Measurements from ENCODE around the gene NOD1.
"Not testable (repeated sequence)": the region's sequence is repeated elsewhere in the genome, so short reads cannot be mapped to it uniquely, and the experiment has no call there.

NOD1 gene

DNA sequence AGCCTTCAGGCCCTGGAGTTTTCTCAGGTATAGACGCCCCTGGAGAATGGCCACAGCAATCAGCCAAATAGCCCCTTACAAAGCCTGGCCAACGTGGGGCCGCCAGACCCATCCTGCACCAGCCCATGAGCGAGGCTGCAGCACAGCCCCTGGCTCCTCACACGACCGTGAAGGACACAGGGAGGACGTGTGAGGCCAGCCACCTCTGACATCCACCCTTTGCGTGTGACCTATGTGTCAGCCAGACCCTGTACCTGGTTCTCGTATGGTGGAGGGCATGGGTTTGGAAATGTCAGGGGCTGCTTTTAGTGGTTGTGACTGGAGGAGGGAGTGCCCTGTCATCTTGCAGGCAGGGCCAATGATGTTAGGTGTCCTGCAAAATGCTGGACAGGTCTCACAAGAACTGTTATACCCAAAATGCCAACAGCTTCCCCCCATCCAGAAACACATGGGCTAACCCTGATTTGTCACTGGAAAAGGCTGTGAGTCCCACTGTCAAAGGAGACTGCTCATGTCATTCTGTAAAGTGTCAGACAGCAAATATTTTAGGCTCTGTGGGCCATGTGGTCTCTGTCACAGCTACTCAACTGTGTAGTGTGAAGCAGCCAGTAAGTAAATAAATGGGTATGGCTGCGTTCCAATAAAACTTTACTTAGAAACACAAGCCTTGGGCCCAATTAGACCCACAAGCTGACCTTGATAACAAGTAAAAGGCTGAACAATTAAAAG is 30.0 kb downstream of the NOD1 start:
- DNase-seq (ENCODE audit: low spot score), result no peak

DNA sequence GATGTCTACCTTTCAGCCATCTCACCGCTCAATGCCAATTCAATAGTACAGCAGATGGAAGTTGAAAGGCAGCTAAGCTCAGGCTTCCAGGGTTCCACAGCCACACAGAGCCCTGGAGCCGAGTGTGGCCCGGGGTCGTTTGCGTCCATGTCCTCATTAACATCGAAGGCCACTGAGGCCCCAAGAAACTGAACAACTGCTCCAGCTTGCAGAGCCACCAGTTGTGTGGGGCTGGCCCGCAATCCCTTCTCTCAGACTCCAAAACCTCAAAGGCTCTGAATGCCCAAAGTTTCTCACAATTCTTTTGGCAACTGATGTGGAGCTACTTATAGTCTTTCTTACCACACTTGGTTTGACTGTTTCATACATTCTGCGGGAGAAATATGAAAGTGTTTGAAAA is 31.1 kb downstream of the NOD1 start:
- no peak for DNase-seq (ENCODE audit: low spot score)

DNA sequence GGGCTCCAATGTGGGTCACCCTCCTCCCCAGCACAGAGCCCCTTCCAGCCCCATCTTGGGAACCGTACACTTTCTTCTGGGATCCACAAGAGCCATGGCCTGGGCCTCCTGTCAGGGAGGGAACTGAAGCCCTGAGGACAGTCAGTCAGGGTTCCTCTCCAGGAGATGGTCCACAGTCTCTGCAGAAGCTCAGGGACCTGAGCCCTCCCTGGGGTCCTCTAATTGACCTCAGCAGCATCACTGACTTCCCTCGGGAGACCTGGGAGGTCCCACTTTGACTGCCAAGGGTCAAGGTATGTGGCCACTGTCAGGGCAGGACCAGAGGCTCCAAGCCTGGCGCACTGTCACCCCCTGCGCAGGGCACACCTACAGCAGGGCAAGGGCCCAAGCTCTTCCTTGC is 32.3 kb downstream of the NOD1 start:
- DNase-seq (ENCODE audit: low spot score), result no peak

DNA sequence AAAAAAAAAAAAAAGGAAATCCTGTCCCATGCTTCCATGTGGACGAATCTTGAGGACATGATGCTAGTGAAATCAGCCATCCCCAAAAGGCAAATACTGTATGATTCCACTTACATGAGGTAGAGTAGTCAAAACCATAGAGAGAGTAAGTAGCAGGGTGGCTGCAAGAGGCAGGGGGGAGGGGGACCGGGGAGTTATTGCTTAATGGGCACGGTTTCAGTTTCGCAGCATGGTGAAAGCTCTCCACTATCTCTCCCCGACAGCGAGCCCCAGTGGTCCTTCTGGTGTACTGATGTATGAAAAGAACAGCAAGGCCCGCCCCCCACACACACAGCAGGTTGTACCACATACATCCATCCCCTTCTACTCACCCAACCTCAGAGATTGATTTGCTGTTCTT is 32.8 kb downstream of the NOD1 start:
- DNase-seq (ENCODE audit: low spot score), result peak; percentile 98

DNA sequence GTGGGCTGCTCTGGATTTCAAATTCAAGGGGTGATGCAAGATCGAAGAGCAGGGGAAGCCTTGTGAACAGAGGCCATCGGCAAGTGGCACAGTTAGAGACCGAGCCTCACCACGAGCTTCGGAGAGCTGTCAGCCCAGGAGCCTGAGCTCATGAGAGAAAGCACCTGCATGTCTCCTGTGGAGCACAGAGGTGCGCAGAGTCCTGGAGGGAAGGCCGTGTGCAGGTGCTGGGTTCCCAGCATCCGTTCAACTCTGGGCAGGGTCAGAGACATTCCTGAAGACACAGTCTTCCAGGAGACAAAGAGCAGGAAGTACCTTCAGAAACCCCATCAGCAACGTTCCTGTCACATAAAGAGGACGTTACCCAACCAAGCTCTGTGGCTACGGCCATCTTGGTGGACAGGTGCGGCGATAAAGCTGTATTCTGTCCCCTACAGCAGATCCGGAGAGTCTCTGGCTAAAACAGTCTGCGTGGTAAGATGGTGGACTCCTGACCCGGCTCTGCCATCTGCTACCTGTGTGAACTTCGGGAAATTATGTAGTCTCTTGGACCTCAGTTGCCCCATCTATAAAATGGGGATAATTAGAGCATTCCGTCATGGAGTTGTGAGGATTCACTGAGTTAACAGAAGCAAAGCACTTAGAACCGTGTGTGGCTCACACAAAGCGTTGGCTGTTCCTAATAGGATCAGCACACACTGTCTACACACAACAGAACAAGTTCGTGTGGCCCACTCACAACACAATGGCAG is 40.6 kb downstream of the NOD1 start:
- no peak for DNase-seq (ENCODE audit: low spot score)

DNA sequence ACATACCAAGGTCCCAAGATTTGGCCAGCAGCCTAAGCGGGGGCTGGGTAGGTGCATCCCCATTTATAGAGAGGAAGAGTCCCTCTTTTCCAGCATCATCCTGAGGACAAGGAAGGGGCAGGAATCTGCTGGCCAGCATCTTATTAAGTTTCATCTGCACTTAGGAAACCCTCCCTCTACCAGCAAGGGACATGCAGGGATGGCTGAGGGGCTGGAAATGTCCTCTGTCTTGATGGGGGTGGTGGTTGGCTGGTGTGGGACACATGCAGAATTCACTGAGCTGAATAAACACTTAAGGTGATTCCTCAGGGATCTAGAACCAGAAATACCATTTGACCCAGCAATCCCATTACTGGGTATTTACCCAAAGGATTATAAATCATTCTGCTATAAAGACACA is 42.1 kb downstream of the NOD1 start:
- DNase-seq (ENCODE audit: low spot score), result no peak

DNA sequence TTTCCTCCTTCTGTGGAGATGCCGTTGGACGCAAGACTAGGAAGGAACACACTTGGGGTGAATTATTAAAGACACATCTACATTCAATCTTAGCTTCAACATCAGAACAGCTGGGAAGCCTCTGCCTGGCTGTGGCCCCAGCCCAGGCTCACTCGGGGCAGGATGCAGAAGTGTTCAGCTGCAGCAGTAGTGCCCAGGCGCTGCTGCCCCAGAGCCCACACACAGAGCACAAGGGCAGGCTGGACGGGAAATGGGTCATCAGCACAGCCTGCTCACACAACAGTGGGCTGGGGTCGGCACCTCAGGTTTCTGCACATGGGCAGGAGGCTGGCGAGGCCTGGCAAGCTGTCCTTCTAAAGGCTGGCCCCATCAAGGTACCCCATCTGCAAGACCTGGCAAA is 42.5 kb downstream of the NOD1 start:
- no peak for DNase-seq (ENCODE audit: low spot score)

DNA sequence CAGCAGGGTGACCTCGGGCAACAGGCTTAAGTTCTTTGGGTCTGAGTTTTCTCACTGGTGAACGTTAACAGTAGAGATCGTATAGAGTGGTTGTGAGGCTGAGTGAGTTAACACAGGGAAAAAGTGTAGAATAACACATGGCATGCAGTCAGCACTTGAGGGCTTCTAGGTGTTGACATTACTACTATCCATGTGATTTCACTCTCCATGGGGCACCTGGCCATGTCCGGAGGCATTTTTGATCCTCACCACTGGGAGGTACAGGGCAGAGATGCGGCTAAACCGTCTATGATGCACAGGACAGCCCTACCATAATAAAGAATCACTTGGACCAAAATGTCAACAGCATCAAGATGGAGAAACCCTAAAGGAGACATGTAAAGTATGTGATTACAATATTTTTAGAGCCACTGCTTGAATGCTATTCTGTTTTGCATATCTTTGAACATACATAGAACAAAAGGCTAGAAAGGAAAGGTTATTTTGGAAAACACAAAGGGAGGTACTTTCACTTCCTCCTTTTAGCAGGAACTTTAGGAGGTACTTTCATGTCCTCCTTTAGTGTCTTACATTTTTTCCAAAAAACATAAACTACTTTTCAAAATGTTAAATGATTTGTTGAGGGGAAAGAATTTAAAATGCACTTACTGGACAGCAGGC is 44.3 kb downstream of the NOD1 start:
- peak; percentile 58 for DNase-seq (ENCODE audit: low spot score)

DNA sequence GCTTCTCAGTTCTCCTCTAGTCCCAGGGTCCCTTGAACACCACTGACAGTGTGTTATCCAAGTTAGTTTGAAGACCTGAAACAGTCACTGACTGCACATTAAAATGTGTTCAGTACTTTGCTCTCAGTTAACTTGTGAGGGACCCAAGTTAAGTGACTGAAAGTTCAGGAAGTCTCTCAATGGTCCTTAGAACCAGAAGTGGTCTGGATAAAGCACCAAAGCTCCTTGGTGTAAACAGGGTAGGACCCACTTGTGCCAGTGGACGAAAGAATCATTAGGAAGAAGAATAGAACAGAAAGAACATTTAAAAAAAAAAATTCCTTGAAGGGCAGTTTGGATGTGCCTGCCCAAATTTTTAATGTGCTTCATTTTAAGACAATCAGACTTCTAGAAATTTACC is 45.1 kb downstream of the NOD1 start:
- DNase-seq (ENCODE audit: low spot score), result no peak

DNA sequence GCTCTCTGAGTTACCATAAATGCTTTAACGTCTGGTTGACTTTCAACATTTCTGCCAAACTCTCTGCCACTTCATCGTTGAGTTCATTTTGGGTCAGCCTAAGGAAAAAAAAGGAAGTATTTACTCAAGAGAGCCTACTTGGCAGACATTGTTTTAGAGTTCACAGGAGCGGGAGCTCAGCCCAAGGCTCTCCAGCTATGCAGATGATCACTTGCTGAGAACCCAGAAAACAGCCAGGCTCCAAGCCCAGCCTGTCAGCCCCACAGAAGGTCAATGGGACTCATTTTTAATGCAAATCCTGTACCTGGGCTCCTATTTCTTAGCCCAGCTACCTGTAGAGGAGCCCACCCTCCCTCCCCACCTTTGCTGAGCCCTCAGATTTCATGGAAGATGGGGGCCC is 45.5 kb downstream of the NOD1 start:
- DNase-seq (ENCODE audit: low spot score), result no peak

DNA sequence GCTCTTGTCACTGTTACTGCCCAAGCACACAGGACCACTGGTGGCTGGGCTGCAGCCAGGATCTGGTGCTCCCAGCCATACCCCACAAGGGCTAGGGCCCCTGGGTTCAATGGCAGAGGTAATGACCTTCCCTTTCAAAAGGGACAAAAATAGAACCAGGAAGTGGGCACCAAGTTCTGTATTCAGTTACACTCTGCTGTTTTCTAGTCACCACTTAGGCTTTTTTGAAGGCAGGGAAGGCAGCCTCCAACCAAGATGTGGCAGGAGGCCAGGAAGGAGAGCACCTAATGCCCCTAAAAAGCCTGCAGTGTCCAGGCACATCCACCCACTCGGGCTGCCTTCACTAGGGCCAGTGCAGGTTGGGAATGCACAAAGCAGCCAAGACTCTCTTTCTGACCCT is 47.8 kb downstream of the NOD1 start:
- DNase-seq (ENCODE audit: low spot score), result no peak

DNA sequence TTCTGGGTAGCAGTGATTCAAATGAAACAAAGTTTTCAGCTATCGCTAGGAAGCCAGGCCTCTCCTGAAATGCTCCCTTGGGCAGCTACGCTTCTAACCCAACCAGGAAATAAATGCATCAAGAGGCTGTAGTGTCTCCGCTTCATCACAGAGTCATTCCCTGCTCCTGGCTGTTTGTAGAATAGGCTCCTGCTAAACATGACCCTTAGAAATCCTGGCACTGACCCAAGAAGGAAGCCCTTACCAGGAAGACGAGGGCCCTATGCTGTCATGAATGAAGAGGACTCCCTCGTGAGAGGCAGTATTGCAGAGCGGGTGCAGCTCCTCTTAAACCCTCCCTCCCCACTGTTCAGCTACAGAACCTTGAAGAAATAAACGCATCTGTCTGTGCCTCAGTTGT is 48.3 kb downstream of the NOD1 start:
- no peak for DNase-seq (ENCODE audit: low spot score)

DNA sequence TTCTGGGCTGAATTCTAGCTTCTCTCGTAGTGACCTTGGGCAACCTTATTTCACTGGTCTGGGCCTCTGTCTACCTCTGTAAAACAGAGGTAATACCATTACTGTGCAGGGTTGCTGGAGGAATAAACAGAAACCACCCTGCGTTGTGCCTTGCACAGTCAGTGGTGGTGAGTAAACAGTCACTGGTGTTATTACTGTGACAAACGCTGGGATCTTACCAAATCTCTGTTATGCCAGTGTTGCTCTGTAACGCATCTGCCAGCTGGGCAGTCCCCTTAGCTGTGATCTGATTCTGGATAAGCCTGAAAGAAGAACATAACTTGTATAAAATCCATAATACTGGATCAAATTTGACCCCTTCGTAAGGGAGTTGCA is 49.4 kb downstream of the NOD1 start:
- DNase-seq (ENCODE audit: low spot score), result no peak

DNA sequence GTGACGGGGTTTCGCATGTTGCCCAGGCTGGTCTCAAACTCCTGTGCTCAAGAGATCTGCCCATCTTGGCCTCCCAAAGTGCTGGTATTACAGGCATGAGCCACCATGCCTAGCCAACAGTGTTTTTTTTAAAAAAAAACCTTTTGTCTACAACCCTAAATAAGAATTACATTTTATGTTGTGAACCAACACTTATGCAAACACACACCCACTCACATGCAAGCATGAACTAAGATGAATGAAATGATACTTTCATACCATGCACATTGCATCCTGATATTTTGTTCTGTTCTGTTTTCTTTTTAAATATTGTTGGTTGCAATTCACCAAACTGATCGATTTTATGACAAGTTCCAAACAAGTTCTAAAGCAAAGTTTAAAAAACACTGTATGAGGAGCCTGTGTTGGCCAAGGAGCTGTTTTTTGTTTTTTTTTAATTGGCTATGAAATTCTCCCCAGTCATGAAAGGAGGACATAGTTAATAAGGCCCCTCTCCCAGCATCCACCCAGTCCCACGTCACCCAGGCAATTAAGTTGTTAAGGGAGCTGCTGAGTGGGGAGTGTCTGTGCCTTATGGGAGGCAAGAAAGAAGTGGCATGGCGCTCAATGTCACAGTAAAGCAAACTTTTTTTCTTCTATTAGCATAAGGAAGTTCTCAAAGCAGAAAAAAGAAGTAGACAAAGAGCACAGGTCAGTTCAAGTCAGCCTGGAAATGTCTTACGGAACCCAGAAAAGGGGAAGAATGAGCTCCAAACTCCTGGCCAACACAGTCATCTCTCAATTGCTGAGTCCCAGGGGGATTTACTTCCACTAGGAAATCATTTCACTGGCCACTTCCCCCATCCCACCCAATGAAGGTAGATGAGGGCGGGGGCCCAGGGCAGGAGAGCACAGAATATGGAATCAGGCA is 50.1 kb downstream of the NOD1 start:
- DNase-seq (ENCODE audit: low spot score), result no peak

DNA sequence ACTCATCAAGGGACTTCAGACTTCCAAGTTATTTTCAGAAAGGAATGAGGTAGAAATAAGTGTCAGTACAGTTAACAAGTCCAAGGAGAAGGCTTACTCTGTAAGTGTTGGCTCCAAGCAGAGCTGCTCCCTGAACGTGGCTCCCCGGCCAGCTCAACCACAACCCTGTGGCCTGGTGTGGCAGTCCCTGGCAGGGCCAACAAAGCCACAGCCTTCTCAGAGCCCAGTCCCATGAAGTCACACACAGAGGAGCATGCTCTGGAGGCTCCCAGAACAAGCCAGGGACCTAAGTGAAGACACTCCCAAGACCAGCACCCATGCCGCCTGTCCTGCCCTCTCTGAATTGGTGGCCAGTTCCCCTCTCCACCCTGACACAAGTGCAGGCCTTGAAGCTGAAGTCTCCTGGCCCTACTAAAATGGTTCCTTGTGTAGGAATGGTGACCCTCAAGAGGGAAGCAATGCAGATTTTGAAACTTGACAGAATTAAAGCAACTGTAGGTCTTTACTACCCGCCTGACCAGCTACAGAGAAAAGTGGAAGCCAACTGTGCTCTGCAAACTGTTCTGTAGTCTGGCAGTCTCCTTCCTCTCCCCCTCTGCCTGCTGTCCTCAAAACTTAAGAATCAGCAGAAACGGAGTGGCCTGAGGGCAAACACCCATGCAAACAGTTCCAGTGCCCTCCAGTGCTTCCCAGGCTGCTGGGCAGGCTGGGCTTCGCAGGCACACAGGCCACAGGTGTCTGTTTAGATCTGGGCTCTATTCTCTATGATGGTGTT is 51.1 kb downstream of the NOD1 start:
- no peak for DNase-seq (ENCODE audit: low spot score)

DNA sequence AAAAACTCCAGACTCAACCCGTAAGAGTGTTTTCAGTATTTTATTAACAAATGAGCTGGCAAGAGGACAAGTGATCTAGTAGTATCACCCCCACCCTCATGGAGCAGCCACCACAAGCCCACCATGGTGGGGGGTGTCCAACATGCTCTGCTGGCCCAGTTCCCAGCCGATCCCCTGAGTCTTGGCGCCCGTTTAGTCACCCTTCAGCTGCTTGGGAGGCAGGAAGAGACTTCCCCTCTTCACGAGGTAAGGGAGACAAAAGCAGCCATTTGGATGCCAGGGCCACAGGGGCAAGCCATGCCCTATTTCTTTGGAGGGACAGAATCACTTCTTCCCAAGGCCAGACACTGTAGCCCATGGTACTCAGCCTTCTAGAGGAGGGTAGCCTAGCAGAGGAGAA is 54.1 kb downstream of the NOD1 start:
- no peak for DNase-seq (ENCODE audit: low spot score)

DNA sequence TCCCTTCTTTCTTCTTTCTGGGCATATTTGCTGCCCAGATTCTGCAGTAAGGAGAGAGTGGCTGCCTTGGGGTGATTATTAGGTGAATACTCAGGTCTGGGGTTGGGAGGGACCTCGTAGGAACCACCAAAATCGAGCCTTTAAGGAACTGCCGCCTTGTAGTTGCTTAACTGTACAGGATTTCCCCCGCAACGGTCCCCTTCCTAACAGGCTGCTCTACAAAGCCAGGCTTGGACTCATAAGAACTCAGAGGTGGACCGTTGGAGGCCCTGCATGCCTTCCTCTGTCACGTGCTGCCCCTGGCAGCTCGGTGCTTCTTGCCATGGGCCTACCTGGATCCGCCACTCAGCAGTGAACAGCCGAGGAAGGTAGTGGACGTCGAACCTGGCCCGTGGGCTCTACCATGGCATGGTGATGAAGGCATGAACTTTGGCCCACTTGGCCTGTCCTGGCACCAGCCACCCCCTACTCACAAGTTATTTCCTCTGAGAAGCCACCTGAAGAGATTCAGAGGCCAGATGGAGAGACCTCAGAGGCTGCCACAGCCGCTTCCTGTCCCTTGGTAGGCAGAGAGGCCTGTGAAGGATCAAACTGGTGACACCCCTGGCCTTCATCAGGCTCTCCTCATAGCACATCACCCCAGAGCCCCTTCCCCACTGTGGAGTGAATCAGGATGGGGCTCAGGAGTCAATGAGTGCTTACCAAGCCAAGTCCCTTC is 54.6 kb downstream of the NOD1 start:
- DNase-seq (ENCODE audit: low spot score), result no peak

DNA sequence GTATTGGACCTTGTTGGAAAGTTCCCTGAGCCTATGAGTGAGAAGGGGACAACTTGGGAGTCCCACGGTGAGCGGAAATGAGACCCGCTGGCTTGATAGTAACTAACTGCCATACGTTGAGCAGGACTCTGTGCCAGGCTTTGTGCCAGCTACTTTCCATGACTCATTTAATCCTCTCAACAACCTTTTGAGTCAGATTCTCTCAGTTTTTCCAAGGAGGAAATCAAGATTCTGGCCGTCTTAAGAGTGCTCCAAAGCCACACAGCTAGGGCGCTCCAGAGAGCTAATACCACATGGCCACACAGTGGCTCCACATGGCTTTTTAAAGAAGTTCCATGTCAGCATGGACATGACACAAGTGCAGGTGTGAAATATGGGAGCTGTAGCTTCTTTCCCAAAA is 55.7 kb downstream of the NOD1 start:
- no peak for DNase-seq (ENCODE audit: low spot score)

DNA sequence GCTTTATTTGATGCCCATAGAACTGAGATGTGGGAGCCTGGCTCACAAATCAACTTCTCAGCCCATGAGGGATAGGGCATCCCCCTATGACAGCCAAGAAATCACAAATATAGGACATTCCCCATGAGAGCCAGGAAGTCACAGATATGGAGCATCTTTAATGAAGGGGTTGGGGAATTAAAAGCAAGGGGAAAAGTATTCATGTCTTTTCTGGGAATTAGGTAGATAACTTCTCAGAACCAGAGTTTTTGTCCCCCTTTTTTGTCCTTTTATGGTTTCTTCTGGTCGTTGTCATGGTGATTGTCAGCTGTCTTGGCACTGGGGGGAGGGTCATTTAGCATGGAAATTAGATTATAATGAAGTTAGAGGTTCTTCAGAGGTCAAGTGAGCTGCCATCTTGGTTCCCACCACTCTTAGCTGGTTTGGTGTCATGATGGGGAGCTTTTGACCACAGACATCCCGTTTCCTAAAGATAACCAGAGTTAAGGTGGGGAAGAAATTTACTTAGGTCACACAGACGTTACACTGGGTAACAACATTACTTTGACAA is 56.9 kb downstream of the NOD1 start:
- DNase-seq (ENCODE audit: low spot score), result no peak

DNA sequence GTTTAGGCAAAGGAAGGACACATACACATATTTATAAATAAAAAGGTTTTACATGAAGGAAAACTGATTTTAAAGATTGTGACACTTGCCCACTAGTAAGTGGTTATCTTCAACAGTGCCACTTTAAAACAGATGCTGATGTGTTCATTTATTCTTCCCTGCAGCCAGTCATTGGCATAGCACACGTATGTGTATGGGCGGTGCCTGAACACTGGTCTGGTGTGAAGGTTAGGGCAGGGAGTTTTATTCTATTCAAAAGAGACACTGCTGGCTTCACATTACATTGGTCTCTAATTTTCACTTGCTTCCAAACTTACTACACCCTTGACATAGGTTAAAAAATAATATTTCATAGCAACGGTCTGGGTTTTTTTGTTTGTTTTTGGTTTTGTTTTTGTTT is 57.9 kb downstream of the NOD1 start:
- no peak for DNase-seq (ENCODE audit: low spot score)

DNA sequence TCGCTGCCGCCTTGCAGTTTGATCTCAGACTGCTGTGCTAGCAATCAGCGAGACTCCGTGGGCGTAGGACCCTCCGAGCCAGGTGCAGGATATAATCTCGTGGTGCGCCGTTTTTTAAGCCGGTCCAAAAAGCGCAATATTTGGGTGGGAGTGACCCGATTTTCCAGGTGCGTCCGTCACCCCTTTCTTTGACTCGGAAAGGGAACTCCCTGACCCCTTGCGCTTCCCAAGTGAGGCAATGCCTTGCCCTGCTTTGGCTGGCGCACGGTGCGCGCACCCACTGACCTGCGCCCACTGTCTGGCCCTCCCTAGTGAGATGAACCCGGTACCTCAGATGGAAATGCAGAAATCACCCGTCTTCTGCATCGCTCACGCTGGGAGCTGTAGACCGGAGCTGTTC is 58.5 kb downstream of the NOD1 start:
- DNase-seq (ENCODE audit: low spot score), result not testable (repeated sequence)
